IPS-15b (cell line): ENCODE data around the gene FN1.

Experiments used
- H3K27me3 ChIP-seq: one replicate; pipeline ENCODE4 v1.6.1; 2013; ENCODE audit warnings: low read length; ENCODE audit not compliant: control insufficient read depth, insufficient read depth
- H3K36me3 ChIP-seq: one replicate; pipeline ENCODE4 v1.6.1; 2013; ENCODE audit warnings: low read length; ENCODE audit not compliant: control insufficient read depth, insufficient read depth
- H3K4me1 ChIP-seq: one replicate; pipeline ENCODE4 v1.6.1; 2013; ENCODE audit warnings: mild to moderate bottlenecking, low read length; ENCODE audit not compliant: control insufficient read depth, insufficient read depth
- H3K4me3 ChIP-seq: one replicate; pipeline ENCODE4 v1.5.1; 2013; ENCODE audit warnings: low read depth, low read length
- H3K9ac ChIP-seq: one replicate; pipeline ENCODE4 v1.6.1; 2013; ENCODE audit warnings: low read depth, mild to moderate bottlenecking, low read length
- H3K9me3 ChIP-seq: one replicate; pipeline ENCODE4 v1.6.1; 2013; ENCODE audit warnings: mild to moderate bottlenecking, low read length; ENCODE audit not compliant: control insufficient read depth, insufficient read depth

FN1 gene

GRCh38 chr2:215435870-215436704 lies at the start of gene FN1:
TSS of gene FN1 (minus strand) at chr2:215436068. CDS start at chr2:215435802, 266 bp downstream.
- Histone ChIP-seq H3K4me1 (no peaks in the 10 kb centered on the region), H3K9me3 (no peaks in the 10 kb centered on the region), H3K4me3 (peak within 1 kb of the TSS; percentile 83), H3K36me3 (no peaks in the 10 kb centered on the region), H3K9ac (peak within 1 kb of the TSS; percentile 75), H3K27me3 (peaks cover 3% of the 10 kb centered on the region)

- Histone ChIP-seq H3K9me3 (no peaks in the 10 kb centered on the region), H3K4me3 (no peak overlapping the region), H3K27me3 (no peaks in the 10 kb centered on the region), H3K4me1 (no peaks in the 10 kb centered on the region), H3K9ac (no peak overlapping the region), H3K36me3 (no peaks in the 10 kb centered on the region)
These were observed 49.2 kb upstream of the FN1 start for GRCh38 chr2:215485032-215485431.

- Histone ChIP-seq H3K4me3 (no peak overlapping the region), H3K27me3 (no peaks in the 10 kb centered on the region), H3K4me1 (no peaks in the 10 kb centered on the region), H3K36me3 (no peaks in the 10 kb centered on the region), H3K9me3 (no peaks in the 10 kb centered on the region), H3K9ac (no peak overlapping the region)
These were observed 48.7 kb upstream of the FN1 start for GRCh38 chr2:215484570-215484969.

- Histone ChIP-seq H3K27me3 (no peaks in the 10 kb centered on the region), H3K4me3 (no peak overlapping the region), H3K36me3 (no peaks in the 10 kb centered on the region), H3K4me1 (no peaks in the 10 kb centered on the region), H3K9ac (no peak overlapping the region), H3K9me3 (no peaks in the 10 kb centered on the region)
These were observed 47.6 kb upstream of the FN1 start for GRCh38 chr2:215483431-215483830.

- no peak overlapping the region for H3K9ac ChIP-seq
- H3K36me3 ChIP-seq = no peaks in the 10 kb centered on the region
- no peak overlapping the region for H3K4me3 ChIP-seq
- no peaks in the 10 kb centered on the region for H3K4me1 ChIP-seq
- no peaks in the 10 kb centered on the region for H3K9me3 ChIP-seq
- H3K27me3 ChIP-seq = no peaks in the 10 kb centered on the region
These were observed 43.8 kb upstream of the FN1 start for GRCh38 chr2:215479536-215480240.

- H3K4me3 ChIP-seq = no peak overlapping the region
- no peaks in the 10 kb centered on the region for H3K36me3 ChIP-seq
- no peak overlapping the region for H3K9ac ChIP-seq
- H3K4me1 ChIP-seq = no peaks in the 10 kb centered on the region
- H3K9me3 ChIP-seq = no peaks in the 10 kb centered on the region
- H3K27me3 ChIP-seq = no peaks in the 10 kb centered on the region
These were observed 43.3 kb upstream of the FN1 start for GRCh38 chr2:215479121-215479520.

GRCh38 chr2:215476424-215476823 lies 40.6 kb upstream of the FN1 start:
- H3K9ac ChIP-seq = no peak overlapping the region
- no peaks in the 10 kb centered on the region for H3K27me3 ChIP-seq
- H3K4me3 ChIP-seq = no peak overlapping the region
- H3K9me3 ChIP-seq = no peaks in the 10 kb centered on the region
- H3K4me1 ChIP-seq = no peaks in the 10 kb centered on the region
- H3K36me3 ChIP-seq = no peaks in the 10 kb centered on the region

GRCh38 chr2:215466097-215466909 lies 30.4 kb upstream of the FN1 start:
- Histone ChIP-seq H3K36me3 (no peaks in the 10 kb centered on the region), H3K9ac (no peak overlapping the region), H3K4me3 (no peak overlapping the region)

GRCh38 chr2:215465256-215465655 lies 29.4 kb upstream of the FN1 start:
- Histone ChIP-seq H3K27me3 (no peaks in the 10 kb centered on the region), H3K36me3 (no peaks in the 10 kb centered on the region), H3K9ac (no peak overlapping the region), H3K4me3 (no peak overlapping the region), H3K4me1 (no peaks in the 10 kb centered on the region), H3K9me3 (no peaks in the 10 kb centered on the region)

More at GRCh38 chr2:215466097-215466909, 30.4 kb upstream of the FN1 start:
- Histone ChIP-seq H3K9me3 (no peaks in the 10 kb centered on the region), H3K27me3 (no peaks in the 10 kb centered on the region), H3K4me1 (no peaks in the 10 kb centered on the region)

- Histone ChIP-seq H3K4me1 (no peaks in the 10 kb centered on the region), H3K9ac (no peak overlapping the region), H3K4me3 (no peak overlapping the region), H3K9me3 (no peaks in the 10 kb centered on the region), H3K27me3 (no peaks in the 10 kb centered on the region), H3K36me3 (no peaks in the 10 kb centered on the region)
These were observed 26.1 kb upstream of the FN1 start for GRCh38 chr2:215461836-215462532.

- H3K36me3 ChIP-seq = no peaks in the 10 kb centered on the region
- H3K27me3 ChIP-seq = no peaks in the 10 kb centered on the region
- no peak overlapping the region for H3K4me3 ChIP-seq
- H3K9me3 ChIP-seq = no peaks in the 10 kb centered on the region
- H3K4me1 ChIP-seq = no peaks in the 10 kb centered on the region
- H3K9ac ChIP-seq = no peak overlapping the region
These were observed 25.0 kb upstream of the FN1 start for GRCh38 chr2:215460682-215461382.
